Activated naive CD4-positive, alpha-beta T cell treated with anti-CD3 and anti-CD28 coated beads, Interleukin-2, amount 50 U/mL, for 72 hours (primary cell): Measurements from ENCODE around the gene MRPL17. TPM values are rescaled to one million over a fixed set of nuclear protein-coding genes. Genes with fewer than 3 reads are reported as not detected.
A peak's percentile ranks its signal among the peaks of the same experiment; 100 is the strongest.
"Not testable (repeated sequence)": the region's sequence is repeated elsewhere in the genome, so short reads cannot be mapped to it uniquely, and the experiment has no call there.

ENCODE experiments used
- ATAC-seq, 2 donors: fragments of 150-1000 bp; cut with Tn5 transposase; 2 replicates each; pipeline ENCODE4 v1.10.0; 2021; ENCODE audit warnings: mild to moderate bottlenecking in 2 of 2, moderate library complexity in 2 of 2
- DNase-seq, 2 donors: peaks; one replicate each; pipeline ENCODE4 v3.0.0; 2021 to 2022; ENCODE audit warnings: low spot score in 2 of 2
- H3K27ac Mint-ChIP-seq, 2 donors: one replicate each; pipeline ENCODE4 v1.8.0; 2022; ENCODE audit warnings: mild to moderate bottlenecking in 2 of 2, mixed read lengths in 2 of 2
- H3K36me3 Mint-ChIP-seq, 2 donors: one replicate each; pipeline ENCODE4 v1.8.0; 2022; ENCODE audit warnings: mixed read lengths in 2 of 2
- H3K9me3 Mint-ChIP-seq, 2 donors: one replicate each; pipeline ENCODE4 v1.8.0; 2022; ENCODE audit warnings: mixed read lengths in 2 of 2
- total RNA-seq, 2 donors: library from RNA; stranded (reverse); gene quantifications; one replicate each; pipeline ENCODE4 v1.2.3, GENCODE V29; 2022

MRPL17 gene
- total RNA-seq, 2 donors from 2014 or later: 92.4 to 104 TPM

- no peak for ATAC-seq
- no peak for DNase-seq
- no peak overlapping the region for H3K27ac Mint-ChIP-seq
- H3K36me3 Mint-ChIP-seq: peaks cover 0 to 6% of the 10 kb centered on the region in 2 donors
- no peaks in the 10 kb centered on the region for H3K9me3 Mint-ChIP-seq
Measured at GRCh38 chr11:6692128-6692527, 9.0 kb upstream of the MRPL17 start.

GRCh38 chr11:6690431-6691132 lies 7.4 kb upstream of the MRPL17 start:
- H3K9me3 Mint-ChIP-seq, DNase-seq, ATAC-seq, H3K27ac Mint-ChIP-seq, H3K36me3 Mint-ChIP-seq: not testable (repeated sequence)

- no peaks in the 10 kb centered on the region for H3K9me3 Mint-ChIP-seq
- DNase-seq: no peak
- H3K27ac Mint-ChIP-seq: no peak overlapping the region
- peaks cover 5 to 14% of the 10 kb centered on the region in 2 donors for H3K36me3 Mint-ChIP-seq
- no peak for ATAC-seq
Measured at GRCh38 chr11:6687876-6688275, 4.7 kb upstream of the MRPL17 start.

- ATAC-seq: no peak
- no peak for DNase-seq
- H3K27ac Mint-ChIP-seq: no peak overlapping the region
- H3K36me3 Mint-ChIP-seq: peaks cover 24 to 33% of the 10 kb centered on the region in 2 donors
- H3K9me3 Mint-ChIP-seq: no peaks in the 10 kb centered on the region
Measured at GRCh38 chr11:6686006-6686405, 2.9 kb upstream of the MRPL17 start.

- Mint-ChIP-seq H3K36me3 (peaks cover 28 to 36% of the 10 kb centered on the region in 2 donors), H3K27ac (peak overlapping the region; percentile 76 to 88)
- DNase-seq, ATAC-seq, H3K9me3 Mint-ChIP-seq: not testable (repeated sequence)
Measured at GRCh38 chr11:6684068-6684467, 928 bp upstream of the MRPL17 start.

- H3K36me3 Mint-ChIP-seq: peaks cover 28 to 35% of the 10 kb centered on the region in 2 donors
- H3K27ac Mint-ChIP-seq: peak overlapping the region; percentile 88 to 99
- H3K9me3 Mint-ChIP-seq: no peaks in the 10 kb centered on the region
- no peak for DNase-seq
- peak in 1 of 2 donors; percentile 0 for ATAC-seq
Measured at GRCh38 chr11:6682591-6682935, 577 bp downstream of the MRPL17 start.

- Mint-ChIP-seq H3K36me3 (peaks cover 28 to 35% of the 10 kb centered on the region in 2 donors), H3K9me3 (no peaks in the 10 kb centered on the region), H3K27ac (peak overlapping the region; percentile 88 to 99)
- DNase-seq (no peak), ATAC-seq (no peak)
Measured at GRCh38 chr11:6681949-6682348, 1.2 kb downstream of the MRPL17 start.

- Mint-ChIP-seq H3K9me3 (no peaks in the 10 kb centered on the region), H3K27ac (peak overlapping the region; percentile 39 to 63), H3K36me3 (peaks cover 28 to 35% of the 10 kb centered on the region in 2 donors)
- ATAC-seq: no peak
- no peak for DNase-seq
Measured at GRCh38 chr11:6681505-6681904, 1.6 kb downstream of the MRPL17 start.

GRCh38 chr11:6677018-6677417 lies 6.1 kb downstream of the MRPL17 start:
- Mint-ChIP-seq H3K27ac (no peak overlapping the region), H3K9me3 (peaks cover 0 to 12% of the 10 kb centered on the region in 2 donors), H3K36me3 (peaks cover 15 to 17% of the 10 kb centered on the region in 2 donors)
- DNase-seq (no peak), ATAC-seq (peak in 1 of 2 donors; percentile 52)

GRCh38 chr11:6674862-6675261 lies 8.3 kb downstream of the MRPL17 start:
- peak overlapping the region in 1 of 2 donors; percentile 46 for H3K27ac Mint-ChIP-seq
- H3K9me3 Mint-ChIP-seq: peaks cover 7 to 20% of the 10 kb centered on the region in 2 donors
- ATAC-seq (no peak), DNase-seq (no peak)
- H3K36me3 Mint-ChIP-seq: peaks cover 0 to 7% of the 10 kb centered on the region in 2 donors

- Mint-ChIP-seq H3K9me3 (peaks cover 7 to 20% of the 10 kb centered on the region in 2 donors), H3K27ac (peak overlapping the region in 1 of 2 donors; percentile 12), H3K36me3 (peaks cover 0 to 7% of the 10 kb centered on the region in 2 donors)
- DNase-seq (no peak), ATAC-seq (no peak)
Measured at GRCh38 chr11:6674219-6674597, 8.9 kb downstream of the MRPL17 start.

GRCh38 chr11:6673523-6674218 lies 9.5 kb downstream of the MRPL17 start:
- peaks cover 7 to 20% of the 10 kb centered on the region in 2 donors for H3K9me3 Mint-ChIP-seq
- H3K36me3 Mint-ChIP-seq: peaks cover 0 to 7% of the 10 kb centered on the region in 2 donors
- peak overlapping the region in 1 of 2 donors; percentile 12 for H3K27ac Mint-ChIP-seq
- ATAC-seq (no peak), DNase-seq (no peak)

- Mint-ChIP-seq H3K9me3 (peaks cover 7 to 20% of the 10 kb centered on the region in 2 donors), H3K36me3 (peaks cover 0 to 7% of the 10 kb centered on the region in 2 donors), H3K27ac (no peak overlapping the region)
- no peak for DNase-seq
- ATAC-seq: no peak
Measured at GRCh38 chr11:6671991-6672390, 11.1 kb downstream of the MRPL17 start.

GRCh38 chr11:6670202-6670830 lies 12.8 kb downstream of the MRPL17 start:
- ATAC-seq: peak in 1 of 2 donors; percentile 15
- H3K9me3 Mint-ChIP-seq: peaks cover 7 to 20% of the 10 kb centered on the region in 2 donors
- H3K27ac Mint-ChIP-seq: no peak overlapping the region
- peaks cover 0 to 7% of the 10 kb centered on the region in 2 donors for H3K36me3 Mint-ChIP-seq
- DNase-seq: no peak

GRCh38 chr11:6667733-6668374 lies 15.3 kb downstream of the MRPL17 start:
- no peak for DNase-seq
- peak; percentile 53 to 85 for ATAC-seq

GRCh38 chr11:6666302-6667183 lies 16.6 kb downstream of the MRPL17 start:
- ATAC-seq: peak; percentile 19 to 85

More at GRCh38 chr11:6667733-6668374, 15.3 kb downstream of the MRPL17 start:
- Mint-ChIP-seq H3K36me3 (peaks cover 0 to 7% of the 10 kb centered on the region in 2 donors), H3K9me3 (peaks cover 7 to 15% of the 10 kb centered on the region in 2 donors), H3K27ac (no peak overlapping the region)

More at GRCh38 chr11:6666302-6667183, 16.6 kb downstream of the MRPL17 start:
- peaks cover 0 to 7% of the 10 kb centered on the region in 2 donors for H3K36me3 Mint-ChIP-seq
- peaks cover 7% of the 10 kb centered on the region in 2 donors for H3K9me3 Mint-ChIP-seq
- DNase-seq: no peak
- peak overlapping the region in 1 of 2 donors; percentile 61 for H3K27ac Mint-ChIP-seq
